ENCODE results near the gene USP4. TPM values are rescaled to one million over a fixed set of nuclear protein-coding genes. Genes with fewer than 3 reads are reported as not detected.
A peak's percentile ranks its signal among the peaks of the same experiment; 100 is the strongest.

Gene USP4
- total and polyA plus RNA-seq, 2 of the 13 experiments (the other 11 are each of a cell fraction or from before 2014, with no cell fraction given), result 9.2 to 20.8 TPM

DNA sequence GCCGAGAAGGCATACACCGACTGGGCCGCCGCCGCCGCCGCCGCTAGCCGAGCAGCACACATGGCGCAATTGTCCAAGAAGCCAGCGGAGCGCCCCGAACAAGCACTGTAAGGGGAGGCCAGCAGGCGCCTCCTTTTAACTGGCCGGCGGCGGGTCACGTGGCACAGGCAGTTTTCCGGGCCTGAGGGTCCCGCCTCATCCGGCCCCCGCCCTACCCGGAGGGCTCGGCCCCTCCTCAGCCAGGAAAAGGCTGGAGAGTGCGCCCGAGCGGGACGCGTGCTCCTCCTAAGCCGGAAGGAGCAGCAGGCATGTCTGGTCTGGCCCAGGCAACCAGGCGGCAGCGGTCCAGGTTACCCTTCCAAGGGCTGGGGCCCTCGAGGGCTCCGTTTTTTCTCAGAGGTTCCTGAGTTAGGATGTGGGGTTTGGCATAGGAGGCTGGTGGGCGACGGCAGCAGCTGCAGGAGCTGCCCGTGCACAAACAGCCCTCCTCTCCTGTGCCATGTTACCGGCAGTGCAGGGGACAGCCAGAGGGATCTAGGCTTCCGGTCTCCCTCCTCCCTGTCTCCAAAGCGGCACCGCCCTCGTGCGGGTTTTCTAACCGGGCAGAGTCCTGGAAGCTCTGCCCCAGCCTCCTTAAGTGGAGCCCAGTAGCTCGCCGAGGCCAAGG is 18.5 kb upstream of the USP4 start, which contains the start of gene GPX1 (continued):
- TF ChIP-seq ZBTB7B (CRISPR knock-in tag; IDR thresholded peaks at IDR 0.05) (peak; percentile 61; the same call in 1 of the 2 replicates), EEA1 (CRISPR knock-in tag; IDR thresholded peaks at IDR 0.05; ENCODE audit: borderline replicate concordance) (no peak), ZBTB42 (CRISPR knock-in tag; IDR thresholded peaks at IDR 0.05) (peak; percentile 82), KLF11 (CRISPR knock-in tag; IDR thresholded peaks at IDR 0.05) (no peak), ZNF749 (CRISPR knock-in tag; IDR thresholded peaks at IDR 0.05; ENCODE audit: borderline replicate concordance) (peak; percentile 60), KMT2B (CRISPR knock-in tag; IDR thresholded peaks at IDR 0.05) (no peak; the same call in 1 of the 2 replicates), GLI4 (CRISPR knock-in tag; IDR thresholded peaks at IDR 0.05; ENCODE audit: borderline replicate concordance) (no peak), ZNF598 (CRISPR knock-in tag; IDR thresholded peaks at IDR 0.05; ENCODE audit: borderline replicate concordance) (no peak; the same call in 1 of the 2 replicates), ZNF776 (CRISPR knock-in tag; IDR thresholded peaks at IDR 0.05) (peak; percentile 72), PCBP1 (IDR thresholded peaks at IDR 0.05; ENCODE audit: borderline replicate concordance, low read depth, low read length) (0 out of 2 replicates have a peak, but pooled peaks have one; percentile 49), KDM6A (CRISPR knock-in tag; IDR thresholded peaks at IDR 0.05; ENCODE audit: low read depth) (no peak), FOXP1 (IDR thresholded peaks at IDR 0.05) (no peak), FOXP1 (CRISPR knock-in tag; IDR thresholded peaks at IDR 0.05) (no peak), ZNF205 (CRISPR knock-in tag; IDR thresholded peaks at IDR 0.05) (peak; percentile 74), NR2F2 (IDR thresholded peaks at IDR 0.05; ENCODE audit: borderline replicate concordance, low read depth) (no peak; the same call in 1 of the 2 replicates), ZNF30 (CRISPR knock-in tag; IDR thresholded peaks at IDR 0.05) (0 out of 2 replicates have a peak, but pooled peaks have one; percentile 24), ZNF383 (CRISPR knock-in tag; IDR thresholded peaks at IDR 0.05; ENCODE audit: borderline replicate concordance) (no peak), ISL2 (CRISPR knock-in tag; IDR thresholded peaks at IDR 0.05) (peak; percentile 75), ZNF577 (CRISPR knock-in tag; IDR thresholded peaks at IDR 0.05; ENCODE audit: borderline replicate concordance, low read depth) (no peak), ZNF350 (CRISPR knock-in tag; IDR thresholded peaks at IDR 0.05; ENCODE audit: borderline replicate concordance, low read depth) (peak; percentile 96), NFKBIZ (CRISPR knock-in tag; IDR thresholded peaks at IDR 0.05) (no peak), ZNF431 (CRISPR knock-in tag; IDR thresholded peaks at IDR 0.05; ENCODE audit: borderline replicate concordance, low read depth) (peak; percentile 71; the same call in 1 of the 2 replicates)
- TF ChIP-seq, protein P1, sequence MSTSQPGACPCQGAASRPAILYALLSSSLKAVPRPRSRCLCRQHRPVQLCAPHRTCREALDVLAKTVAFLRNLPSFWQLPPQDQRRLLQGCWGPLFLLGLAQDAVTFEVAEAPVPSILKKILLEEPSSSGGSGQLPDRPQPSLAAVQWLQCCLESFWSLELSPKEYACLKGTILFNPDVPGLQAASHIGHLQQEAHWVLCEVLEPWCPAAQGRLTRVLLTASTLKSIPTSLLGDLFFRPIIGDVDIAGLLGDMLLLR (CRISPR knock-in tag; IDR thresholded peaks at IDR 0.05), result peak; percentile 63; the same call in 1 of the 2 replicates
- TF ChIP-seq, protein P2, sequence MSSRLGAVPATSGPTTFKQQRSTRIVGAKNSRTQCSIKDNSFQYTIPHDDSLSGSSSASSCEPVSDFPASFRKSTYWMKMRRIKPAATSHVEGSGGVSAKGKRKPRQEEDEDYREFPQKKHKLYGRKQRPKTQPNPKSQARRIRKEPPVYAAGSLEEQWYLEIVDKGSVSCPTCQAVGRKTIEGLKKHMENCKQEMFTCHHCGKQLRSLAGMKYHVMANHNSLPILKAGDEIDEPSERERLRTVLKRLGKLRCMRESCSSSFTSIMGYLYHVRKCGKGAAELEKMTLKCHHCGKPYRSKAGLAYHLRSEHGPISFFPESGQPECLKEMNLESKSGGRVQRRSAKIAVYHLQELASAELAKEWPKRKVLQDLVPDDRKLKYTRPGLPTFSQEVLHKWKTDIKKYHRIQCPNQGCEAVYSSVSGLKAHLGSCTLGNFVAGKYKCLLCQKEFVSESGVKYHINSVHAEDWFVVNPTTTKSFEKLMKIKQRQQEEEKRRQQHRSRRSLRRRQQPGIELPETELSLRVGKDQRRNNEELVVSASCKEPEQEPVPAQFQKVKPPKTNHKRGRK (CRISPR knock-in tag; IDR thresholded peaks at IDR 0.05), result no peak
- TF ChIP-seq, protein P3, sequence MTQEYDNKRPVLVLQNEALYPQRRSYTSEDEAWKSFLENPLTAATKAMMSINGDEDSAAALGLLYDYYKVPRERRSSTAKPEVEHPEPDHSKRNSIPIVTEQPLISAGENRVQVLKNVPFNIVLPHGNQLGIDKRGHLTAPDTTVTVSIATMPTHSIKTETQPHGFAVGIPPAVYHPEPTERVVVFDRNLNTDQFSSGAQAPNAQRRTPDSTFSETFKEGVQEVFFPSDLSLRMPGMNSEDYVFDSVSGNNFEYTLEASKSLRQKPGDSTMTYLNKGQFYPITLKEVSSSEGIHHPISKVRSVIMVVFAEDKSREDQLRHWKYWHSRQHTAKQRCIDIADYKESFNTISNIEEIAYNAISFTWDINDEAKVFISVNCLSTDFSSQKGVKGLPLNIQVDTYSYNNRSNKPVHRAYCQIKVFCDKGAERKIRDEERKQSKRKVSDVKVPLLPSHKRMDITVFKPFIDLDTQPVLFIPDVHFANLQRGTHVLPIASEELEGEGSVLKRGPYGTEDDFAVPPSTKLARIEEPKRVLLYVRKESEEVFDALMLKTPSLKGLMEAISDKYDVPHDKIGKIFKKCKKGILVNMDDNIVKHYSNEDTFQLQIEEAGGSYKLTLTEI (CRISPR knock-in tag; conservative IDR thresholded peaks at IDR 0.05), result no peak
- TF ChIP-seq, protein P4, sequence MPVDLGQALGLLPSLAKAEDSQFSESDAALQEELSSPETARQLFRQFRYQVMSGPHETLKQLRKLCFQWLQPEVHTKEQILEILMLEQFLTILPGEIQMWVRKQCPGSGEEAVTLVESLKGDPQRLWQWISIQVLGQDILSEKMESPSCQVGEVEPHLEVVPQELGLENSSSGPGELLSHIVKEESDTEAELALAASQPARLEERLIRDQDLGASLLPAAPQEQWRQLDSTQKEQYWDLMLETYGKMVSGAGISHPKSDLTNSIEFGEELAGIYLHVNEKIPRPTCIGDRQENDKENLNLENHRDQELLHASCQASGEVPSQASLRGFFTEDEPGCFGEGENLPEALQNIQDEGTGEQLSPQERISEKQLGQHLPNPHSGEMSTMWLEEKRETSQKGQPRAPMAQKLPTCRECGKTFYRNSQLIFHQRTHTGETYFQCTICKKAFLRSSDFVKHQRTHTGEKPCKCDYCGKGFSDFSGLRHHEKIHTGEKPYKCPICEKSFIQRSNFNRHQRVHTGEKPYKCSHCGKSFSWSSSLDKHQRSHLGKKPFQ (CRISPR knock-in tag; IDR thresholded peaks at IDR 0.05; ENCODE audit: insufficient replicate concordance), result peak; percentile 72

Measured in HepG2 (cell line).